HepG2 (cell line): ENCODE data around the gene EIF5A. TPM values are rescaled to one million over a fixed set of nuclear protein-coding genes. Genes with fewer than 3 reads are reported as not detected.

Experiments used
- ADNP ChIP-seq: sonication (generic); formaldehyde crosslinking; IDR thresholded peaks from 2 replicates; pipeline ENCODE4 v1.4.0; 2020; ENCODE audit warnings: missing genetic modification reagents
- AKAP8 ChIP-seq: sonication (generic); formaldehyde crosslinking; IDR thresholded peaks from 2 replicates; pipeline ENCODE4 v1.5.1; 2020; ENCODE audit warnings: mild to moderate bottlenecking, missing genetic modification reagents
- ATF5 ChIP-seq: sonication (generic); formaldehyde crosslinking; IDR thresholded peaks from 2 replicates; pipeline ENCODE4 v1.4.0; 2020; ENCODE audit warnings: mild to moderate bottlenecking, low read depth, missing genetic modification reagents
- CBFB ChIP-seq: sonication (generic); formaldehyde crosslinking; IDR thresholded peaks from 2 replicates; pipeline ENCODE4 v1.4.0; 2020; ENCODE audit warnings: missing genetic modification reagents
- ELF1 ChIP-seq: sonication (generic); formaldehyde crosslinking; IDR thresholded peaks from 2 replicates; pipeline ENCODE4 v1.4.0; 2020; ENCODE audit warnings: missing genetic modification reagents
- ESRRA ChIP-seq: sonication (generic); formaldehyde crosslinking; IDR thresholded peaks from 2 replicates; pipeline ENCODE4 v1.5.1; 2020; ENCODE audit warnings: mild to moderate bottlenecking, low read depth, missing genetic modification reagents
- FUBP1 ChIP-seq: sonication (generic); formaldehyde crosslinking; IDR thresholded peaks from 2 replicates; pipeline ENCODE4 v1.5.1; 2020; ENCODE audit warnings: missing genetic modification reagents, mild to moderate bottlenecking, borderline replicate concordance
- JUNB ChIP-seq: sonication (generic); formaldehyde crosslinking; IDR thresholded peaks from 2 replicates; pipeline ENCODE4 v1.8.0; 2022; ENCODE audit warnings: missing genetic modification reagents, mild to moderate bottlenecking, borderline replicate concordance
- MAF1 ChIP-seq: sonication (generic); formaldehyde crosslinking; IDR thresholded peaks from 2 replicates; pipeline ENCODE4 v1.5.0; 2020; ENCODE audit warnings: missing genetic modification reagents, borderline replicate concordance
- MEIS2 ChIP-seq: sonication (generic); formaldehyde crosslinking; IDR thresholded peaks from 2 replicates; pipeline ENCODE4 v1.9.0; 2021; ENCODE audit warnings: mild to moderate bottlenecking, missing genetic modification reagents
- NCOA1 ChIP-seq: sonication (generic); formaldehyde crosslinking; IDR thresholded peaks from 2 replicates; pipeline ENCODE4 v1.9.0; 2021; ENCODE audit warnings: missing genetic modification reagents
- SRSF1 ChIP-seq: fragments of 200-400 bp; formaldehyde crosslinking; optimal IDR thresholded peaks from 2 replicates; pipeline ENCODE3; 2017; ENCODE audit warnings: mild to moderate bottlenecking, low read depth, low read length, moderate library complexity
- TOPORS ChIP-seq: sonication (generic); formaldehyde crosslinking; IDR thresholded peaks from 2 replicates; pipeline ENCODE4 v1.8.0; 2023; ENCODE audit warnings: mild to moderate bottlenecking, missing genetic modification reagents
- ZNF260 ChIP-seq: sonication (generic); formaldehyde crosslinking; IDR thresholded peaks from 2 replicates; pipeline ENCODE4 v1.4.0; 2020; ENCODE audit warnings: missing genetic modification reagents, low read depth, mild to moderate bottlenecking, borderline replicate concordance
- ZNF367 ChIP-seq: sonication (generic); formaldehyde crosslinking; IDR thresholded peaks from 2 replicates; pipeline ENCODE4 v1.4.0; 2020; ENCODE audit warnings: missing genetic modification reagents, borderline replicate concordance
- ZNF484 ChIP-seq: sonication (generic); formaldehyde crosslinking; IDR thresholded peaks from 2 replicates; pipeline ENCODE4 v1.5.1; 2020; ENCODE audit warnings: mild to moderate bottlenecking, low read depth, missing genetic modification reagents, borderline replicate concordance
- ZNF577 ChIP-seq: sonication (generic); formaldehyde crosslinking; IDR thresholded peaks from 2 replicates; pipeline ENCODE4 v1.4.0; 2020; ENCODE audit warnings: mild to moderate bottlenecking, low read depth, missing genetic modification reagents, borderline replicate concordance
- polyA plus RNA-seq, 8 experiments: library from polyadenylated mRNA; depleted of rRNA in 3 of 8; stranded (reverse) in 7 of 8; unstranded in 1 of 8; fragments of >200 nt; fragmentation: Illumina TruSeq in 4 of 8; extraction: Trizol in 4 of 8; gene quantifications; 2 replicates each; pipeline versions ENCODE4 v1.2.1 to v1.2.3, GENCODE V29; 2011 to 2016; ENCODE audit warnings: low read depth in 4 of 8, missing spikeins in 1 of 8, mixed read lengths in 1 of 8; ENCODE audit not compliant: insufficient read depth in 1 of 8
- total RNA-seq, 5 experiments: library from RNA; depleted of rRNA; stranded (reverse); fragments of >200 nt; fragmentation: Illumina TruSeq; extraction: Trizol; gene quantifications; 2 replicates each; pipeline ENCODE4 v1.2.3, GENCODE V29; 2016; ENCODE audit warnings: low read depth in 1 of 5
- TF ChIP-seq, protein P1 (sequence below): sonication (generic); formaldehyde crosslinking; IDR thresholded peaks from 2 replicates; pipeline ENCODE4 v1.4.0; 2020; ENCODE audit warnings: missing genetic modification reagents, mild to moderate bottlenecking, borderline replicate concordance
- TF ChIP-seq, protein P2 (sequence below): sonication (generic); formaldehyde crosslinking; IDR thresholded peaks from 2 replicates; pipeline ENCODE4 v1.5.0; 2020; ENCODE audit warnings: missing genetic modification reagents
- TF ChIP-seq, protein P3 (sequence below): sonication (generic); formaldehyde crosslinking; IDR thresholded peaks from 2 replicates; pipeline ENCODE4 v1.5.0; 2020; ENCODE audit warnings: missing genetic modification reagents, mild to moderate bottlenecking, borderline replicate concordance

Gene EIF5A
- total and polyA plus RNA-seq, 2 of the 13 experiments (the other 11 are each of a cell fraction or from before 2014, with no cell fraction given) = 319 to 337 TPM

- TF ChIP-seq, protein P1, sequence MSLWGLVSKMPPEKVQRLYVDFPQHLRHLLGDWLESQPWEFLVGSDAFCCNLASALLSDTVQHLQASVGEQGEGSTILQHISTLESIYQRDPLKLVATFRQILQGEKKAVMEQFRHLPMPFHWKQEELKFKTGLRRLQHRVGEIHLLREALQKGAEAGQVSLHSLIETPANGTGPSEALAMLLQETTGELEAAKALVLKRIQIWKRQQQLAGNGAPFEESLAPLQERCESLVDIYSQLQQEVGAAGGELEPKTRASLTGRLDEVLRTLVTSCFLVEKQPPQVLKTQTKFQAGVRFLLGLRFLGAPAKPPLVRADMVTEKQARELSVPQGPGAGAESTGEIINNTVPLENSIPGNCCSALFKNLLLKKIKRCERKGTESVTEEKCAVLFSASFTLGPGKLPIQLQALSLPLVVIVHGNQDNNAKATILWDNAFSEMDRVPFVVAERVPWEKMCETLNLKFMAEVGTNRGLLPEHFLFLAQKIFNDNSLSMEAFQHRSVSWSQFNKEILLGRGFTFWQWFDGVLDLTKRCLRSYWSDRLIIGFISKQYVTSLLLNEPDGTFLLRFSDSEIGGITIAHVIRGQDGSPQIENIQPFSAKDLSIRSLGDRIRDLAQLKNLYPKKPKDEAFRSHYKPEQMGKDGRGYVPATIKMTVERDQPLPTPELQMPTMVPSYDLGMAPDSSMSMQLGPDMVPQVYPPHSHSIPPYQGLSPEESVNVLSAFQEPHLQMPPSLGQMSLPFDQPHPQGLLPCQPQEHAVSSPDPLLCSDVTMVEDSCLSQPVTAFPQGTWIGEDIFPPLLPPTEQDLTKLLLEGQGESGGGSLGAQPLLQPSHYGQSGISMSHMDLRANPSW (CRISPR knock-in tag) = no peak
- TF ChIP-seq, protein P2, sequence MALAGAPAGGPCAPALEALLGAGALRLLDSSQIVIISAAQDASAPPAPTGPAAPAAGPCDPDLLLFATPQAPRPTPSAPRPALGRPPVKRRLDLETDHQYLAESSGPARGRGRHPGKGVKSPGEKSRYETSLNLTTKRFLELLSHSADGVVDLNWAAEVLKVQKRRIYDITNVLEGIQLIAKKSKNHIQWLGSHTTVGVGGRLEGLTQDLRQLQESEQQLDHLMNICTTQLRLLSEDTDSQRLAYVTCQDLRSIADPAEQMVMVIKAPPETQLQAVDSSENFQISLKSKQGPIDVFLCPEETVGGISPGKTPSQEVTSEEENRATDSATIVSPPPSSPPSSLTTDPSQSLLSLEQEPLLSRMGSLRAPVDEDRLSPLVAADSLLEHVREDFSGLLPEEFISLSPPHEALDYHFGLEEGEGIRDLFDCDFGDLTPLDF (CRISPR knock-in tag) = no peak
- no peak for TF ChIP-seq MAF1
- no peak for TF ChIP-seq ESRRA (CRISPR knock-in tag)
- TF ChIP-seq MEIS2 (CRISPR knock-in tag) = no peak
- TF ChIP-seq FUBP1 = no peak
- no peak for TF ChIP-seq CBFB (CRISPR knock-in tag)
- TF ChIP-seq ZNF260 (CRISPR knock-in tag) = no peak
- 0 out of 2 replicates have a peak, but pooled peaks have one; percentile 27 for TF ChIP-seq ELF1 (CRISPR knock-in tag)
- no peak for TF ChIP-seq AKAP8 (CRISPR knock-in tag)
- 0 out of 2 replicates have a peak, but pooled peaks have one; percentile 59 for TF ChIP-seq ATF5 (CRISPR knock-in tag)
- TF ChIP-seq TOPORS (CRISPR knock-in tag) = no peak
- no peak for TF ChIP-seq ZNF367 (CRISPR knock-in tag)
- no peak for TF ChIP-seq ZNF577 (CRISPR knock-in tag)
- TF ChIP-seq NCOA1 = no peak
- TF ChIP-seq ZNF484 (CRISPR knock-in tag) = no peak
- TF ChIP-seq JUNB = no peak
- TF ChIP-seq SRSF1 = no peak
- no peak for TF ChIP-seq ADNP (CRISPR knock-in tag)
- TF ChIP-seq, protein P3, sequence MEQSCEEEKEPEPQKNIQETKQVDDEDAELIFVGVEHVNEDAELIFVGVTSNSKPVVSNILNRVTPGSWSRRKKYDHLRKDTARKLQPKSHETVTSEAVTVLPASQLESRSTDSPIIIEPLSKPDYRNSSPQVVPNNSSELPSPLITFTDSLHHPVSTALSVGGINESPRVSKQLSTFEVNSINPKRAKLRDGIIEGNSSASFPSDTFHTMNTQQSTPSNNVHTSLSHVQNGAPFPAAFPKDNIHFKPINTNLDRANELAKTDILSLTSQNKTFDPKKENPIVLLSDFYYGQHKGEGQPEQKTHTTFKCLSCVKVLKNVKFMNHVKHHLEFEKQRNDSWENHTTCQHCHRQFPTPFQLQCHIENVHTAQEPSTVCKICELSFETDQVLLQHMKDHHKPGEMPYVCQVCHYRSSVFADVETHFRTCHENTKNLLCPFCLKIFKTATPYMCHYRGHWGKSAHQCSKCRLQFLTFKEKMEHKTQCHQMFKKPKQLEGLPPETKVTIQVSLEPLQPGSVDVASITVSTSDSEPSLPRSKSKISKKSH (CRISPR knock-in tag) = 0 out of 2 replicates have a peak, but pooled peaks have one; percentile 16
Measured at GRCh38 chr17:7307686-7308624, 527 bp downstream of the EIF5A start (continued).
